ENCODE measurements around the gene MFAP3L. TPM values are rescaled to one million over a fixed set of nuclear protein-coding genes. Genes with fewer than 3 reads are reported as not detected.
"Not testable (repeated sequence)": the region's sequence is repeated elsewhere in the genome, so short reads cannot be mapped to it uniquely, and the experiment has no call there.

Gene MFAP3L
- total RNA-seq, 2 experiments from 2014 or later, result 1.6 to 1.7 TPM

DNA sequence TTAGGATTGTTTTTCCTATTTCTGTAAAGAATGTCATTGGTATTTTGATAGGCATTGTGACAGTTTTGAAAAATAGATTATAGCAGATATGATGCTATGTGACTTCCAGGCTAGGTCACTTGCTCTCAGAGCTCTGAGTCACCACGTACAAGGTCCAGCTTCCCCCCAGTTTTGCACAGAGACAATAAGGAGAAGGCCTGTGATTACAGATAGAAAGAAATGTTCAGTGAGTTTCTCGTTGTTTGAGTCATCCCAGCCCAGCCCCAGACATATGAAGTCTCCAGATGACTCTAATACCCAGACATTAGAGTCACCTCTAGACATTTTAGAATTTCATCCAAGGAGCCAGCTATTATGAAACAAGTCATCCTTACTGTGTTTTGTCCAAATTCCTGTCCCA, 57.2 kb downstream of the MFAP3L start:
- no peaks in the 10 kb centered on the region for H3K27me3 Mint-ChIP-seq
- ATAC-seq (ENCODE audit: low read depth), result no peak
- no peaks in the 10 kb centered on the region for H3K36me3 Mint-ChIP-seq
- no peak overlapping the region for H3K27ac Mint-ChIP-seq
- H3K4me1 Mint-ChIP-seq, result no peaks in the 10 kb centered on the region
- H3K9me3 Mint-ChIP-seq, result no peaks in the 10 kb centered on the region
- H3K4me3 Mint-ChIP-seq, result no peak overlapping the region
- POLR2A ChIA-PET, result no interaction called here
- no peak for DNase-seq

DNA sequence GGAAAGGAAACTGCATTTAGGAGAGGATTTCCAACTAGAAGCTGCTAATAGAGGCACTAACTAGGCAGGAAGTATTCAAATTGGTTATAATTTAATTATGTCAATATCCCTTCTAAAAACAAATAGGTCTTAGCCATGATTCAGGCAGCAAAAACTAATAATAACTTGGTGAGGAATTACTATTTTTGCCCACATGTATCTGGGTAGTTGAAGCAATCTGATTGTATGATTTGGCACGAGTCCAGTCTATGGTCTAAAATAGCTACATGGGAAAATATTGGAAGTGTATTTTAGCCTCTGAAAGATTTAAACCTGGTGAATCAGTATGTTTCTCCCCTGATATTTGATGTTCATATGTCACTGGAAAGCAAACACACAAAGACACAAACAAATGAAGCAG, 62.2 kb downstream of the MFAP3L start:
- Mint-ChIP-seq H3K36me3 (no peaks in the 10 kb centered on the region), H3K9me3 (peaks cover 2% of the 10 kb centered on the region), H3K4me1 (no peaks in the 10 kb centered on the region), H3K27me3 (no peaks in the 10 kb centered on the region), H3K27ac (no peak overlapping the region), H3K4me3 (no peak overlapping the region)
- ATAC-seq (ENCODE audit: low read depth) (no peak), DNase-seq (no peak)
- POLR2A ChIA-PET, result no interaction called here

DNA sequence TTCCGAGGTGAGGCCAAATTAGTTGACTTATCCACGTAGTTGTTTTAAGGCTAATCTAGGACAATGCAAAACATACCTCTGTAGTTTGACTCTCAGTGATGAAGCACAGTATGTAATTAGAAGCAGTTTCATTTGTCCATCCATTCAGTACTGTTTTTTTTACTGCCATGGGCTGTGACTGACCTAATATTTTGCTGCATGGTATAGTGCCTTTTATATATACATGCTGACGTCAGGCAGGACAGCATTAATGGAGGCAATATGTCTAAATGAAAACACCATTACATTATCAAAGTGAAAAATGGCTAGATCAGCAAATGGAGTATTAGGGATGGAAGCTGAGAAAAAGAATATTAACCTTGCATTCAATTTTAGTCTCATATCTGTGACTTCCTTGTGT, 66.9 kb downstream of the MFAP3L start:
- DNase-seq, result no peak
- H3K4me1 Mint-ChIP-seq, result no peaks in the 10 kb centered on the region
- no peak overlapping the region for H3K4me3 Mint-ChIP-seq
- no peaks in the 10 kb centered on the region for H3K27me3 Mint-ChIP-seq
- POLR2A ChIA-PET, result no interaction called here
- H3K36me3 Mint-ChIP-seq, result no peaks in the 10 kb centered on the region
- peaks cover 2% of the 10 kb centered on the region for H3K9me3 Mint-ChIP-seq
- no peak overlapping the region for H3K27ac Mint-ChIP-seq
- ATAC-seq (ENCODE audit: low read depth), result no peak

DNA sequence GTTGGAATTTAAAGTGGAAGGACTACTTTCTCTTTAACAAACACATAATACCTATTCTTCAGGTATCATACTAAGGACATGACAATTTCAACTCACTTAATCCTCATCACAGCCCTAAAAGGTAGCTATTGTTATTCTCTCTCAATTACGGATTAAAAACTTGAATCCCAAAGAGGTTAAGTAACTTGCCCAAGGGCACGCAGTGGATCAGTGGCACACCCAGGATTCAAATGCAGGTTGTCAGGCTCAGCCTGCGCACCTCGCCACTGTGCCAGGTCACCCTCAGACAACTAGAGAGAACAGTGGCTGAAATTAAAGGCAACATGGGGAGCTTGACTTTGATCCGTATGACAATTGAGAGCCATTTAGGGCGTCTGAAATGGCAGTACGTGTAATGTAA, 67.6 kb downstream of the MFAP3L start:
- ATAC-seq (ENCODE audit: low read depth) (no peak), DNase-seq (no peak)
- POLR2A ChIA-PET, result no interaction called here
- H3K27me3 Mint-ChIP-seq, result no peaks in the 10 kb centered on the region
- H3K9me3 Mint-ChIP-seq, result peaks cover 2% of the 10 kb centered on the region
- no peaks in the 10 kb centered on the region for H3K4me1 Mint-ChIP-seq
- H3K27ac Mint-ChIP-seq, result no peak overlapping the region
- H3K4me3 Mint-ChIP-seq, result no peak overlapping the region
- H3K36me3 Mint-ChIP-seq, result no peaks in the 10 kb centered on the region

DNA sequence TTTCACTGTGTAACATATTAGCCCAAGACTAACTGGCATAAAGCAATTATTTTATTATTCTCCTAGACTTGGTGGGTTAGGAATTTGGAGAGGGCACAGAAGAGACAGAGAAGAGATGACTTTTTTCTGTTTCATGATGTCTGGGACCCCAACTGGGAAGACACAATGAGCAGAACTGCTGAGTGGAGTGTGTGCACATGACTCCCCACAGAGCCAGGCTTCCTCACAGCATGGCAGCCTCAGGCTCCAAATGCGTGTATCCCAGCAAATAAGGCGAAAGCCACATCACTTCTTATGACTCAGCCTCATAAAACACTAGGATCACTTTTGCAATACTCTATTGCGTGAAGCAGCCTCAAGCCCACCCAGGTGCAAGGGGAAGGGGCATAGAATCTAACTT, 68.4 kb downstream of the MFAP3L start:
- DNase-seq, result no peak
- POLR2A ChIA-PET, result no interaction called here
- Mint-ChIP-seq H3K4me1 (peaks cover 2% of the 10 kb centered on the region), H3K4me3 (no peak overlapping the region), H3K27ac (no peak overlapping the region), H3K27me3 (no peaks in the 10 kb centered on the region), H3K9me3 (peaks cover 2% of the 10 kb centered on the region), H3K36me3 (no peaks in the 10 kb centered on the region)
- no peak for ATAC-seq (ENCODE audit: low read depth)

DNA sequence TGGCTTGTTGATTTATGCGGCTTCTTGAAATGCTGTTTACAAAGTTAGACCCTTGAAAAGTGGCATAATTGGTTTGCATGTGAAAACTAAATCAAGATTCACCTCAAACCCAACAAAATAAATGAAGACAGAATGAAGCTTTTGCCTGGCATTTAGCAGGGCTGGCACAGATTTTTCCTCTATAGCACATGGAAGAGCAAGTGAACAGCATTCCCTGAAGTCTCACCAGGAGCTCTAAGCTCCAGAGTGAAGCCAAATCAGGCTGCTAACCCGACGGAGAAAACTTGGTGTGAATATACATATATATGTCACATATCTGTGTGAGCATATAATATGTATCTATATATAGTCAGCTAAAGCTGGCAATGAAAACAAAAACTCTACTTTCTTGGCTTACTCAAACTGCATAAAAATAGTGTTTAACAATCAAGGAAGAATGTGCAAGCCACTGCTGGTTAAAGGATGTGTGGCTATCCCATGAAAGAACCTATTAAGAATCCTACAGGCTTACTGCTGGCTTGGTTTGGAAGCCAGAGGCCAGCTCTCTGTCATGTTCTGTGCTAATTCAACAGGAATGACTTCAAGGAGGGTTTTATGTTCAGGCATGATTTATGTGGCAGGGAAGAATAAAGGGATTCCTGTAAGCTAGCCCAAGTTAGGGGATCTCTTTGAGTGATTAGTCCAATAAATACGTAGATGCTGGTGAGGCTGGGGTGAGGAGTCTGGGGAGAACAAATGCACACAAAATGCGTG, 69.9 kb downstream of the MFAP3L start:
- H3K4me1 Mint-ChIP-seq, result peaks cover 3% of the 10 kb centered on the region
- no peaks in the 10 kb centered on the region for H3K9me3 Mint-ChIP-seq
- no peaks in the 10 kb centered on the region for H3K36me3 Mint-ChIP-seq
- H3K27me3 Mint-ChIP-seq, result no peaks in the 10 kb centered on the region
- no peak overlapping the region for H3K4me3 Mint-ChIP-seq
- DNase-seq, result no peak
- POLR2A ChIA-PET, result no interaction called here
- no peak for ATAC-seq (ENCODE audit: low read depth)
- no peak overlapping the region for H3K27ac Mint-ChIP-seq

DNA sequence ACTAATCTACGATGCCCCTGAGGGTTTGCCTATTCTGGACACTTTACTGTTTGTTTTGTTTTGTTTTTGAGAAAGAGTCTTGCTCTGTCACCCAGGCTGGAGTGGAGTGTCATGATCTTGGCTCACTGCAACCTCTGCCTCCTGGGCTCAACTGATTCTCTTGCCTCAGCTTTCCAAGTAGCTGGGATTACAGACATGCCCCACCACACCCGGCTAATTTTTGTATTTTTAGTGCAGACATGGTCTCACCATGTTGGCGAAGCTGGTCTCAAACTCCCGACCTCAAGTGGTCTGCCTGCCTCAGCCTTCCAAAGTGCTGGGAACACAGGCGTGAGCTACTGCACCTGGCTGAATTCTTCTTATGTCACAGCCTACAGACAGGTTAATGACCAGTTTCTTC, 70.7 kb downstream of the MFAP3L start:
- H3K9me3 Mint-ChIP-seq, result no peaks in the 10 kb centered on the region
- peaks cover 3% of the 10 kb centered on the region for H3K4me1 Mint-ChIP-seq
- ATAC-seq (ENCODE audit: low read depth) (no peak), DNase-seq (no peak)
- POLR2A ChIA-PET, result no interaction called here
- H3K27me3 Mint-ChIP-seq, result no peaks in the 10 kb centered on the region
- no peak overlapping the region for H3K27ac Mint-ChIP-seq
- H3K4me3 Mint-ChIP-seq, result no peak overlapping the region
- H3K36me3 Mint-ChIP-seq, result no peaks in the 10 kb centered on the region

DNA sequence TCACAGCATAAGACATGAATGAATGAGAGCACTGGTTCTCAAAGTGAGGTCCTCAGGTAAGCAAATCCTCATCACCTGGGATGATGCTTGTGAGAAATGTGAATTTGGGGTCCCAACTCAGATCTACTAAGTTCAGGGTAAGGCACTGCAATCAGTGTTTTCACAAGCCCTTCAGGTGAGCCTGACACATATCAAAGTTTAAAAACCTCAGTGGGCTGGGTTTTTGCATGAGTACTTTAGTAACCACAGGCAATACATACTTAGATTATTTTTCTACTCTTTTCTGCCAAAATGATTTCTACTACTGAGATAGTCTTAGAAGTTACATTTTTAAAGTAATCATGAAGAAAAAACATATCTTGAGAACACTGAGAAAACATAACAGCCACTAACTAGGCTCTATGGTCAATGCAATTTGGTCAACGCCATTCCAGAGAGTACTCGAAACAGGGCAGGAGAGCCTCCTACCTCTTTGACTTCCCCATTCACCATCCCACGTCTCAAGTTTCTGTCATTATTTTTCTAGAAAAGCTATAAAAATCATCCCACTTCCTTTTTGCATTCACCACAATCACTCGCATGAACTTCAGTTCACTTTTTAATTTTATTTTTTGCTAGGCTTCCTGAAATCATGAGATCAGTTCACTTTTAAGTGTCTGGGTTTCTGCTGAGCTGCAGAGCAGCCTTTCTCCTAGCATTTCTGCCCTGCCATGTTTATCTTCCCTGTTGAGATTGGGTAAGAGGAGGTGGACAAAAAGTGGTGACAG, 73.8 kb downstream of the MFAP3L start:
- Mint-ChIP-seq H3K4me3 (no peak overlapping the region), H3K36me3 (no peaks in the 10 kb centered on the region), H3K27me3 (no peaks in the 10 kb centered on the region), H3K4me1 (peaks cover 3% of the 10 kb centered on the region), H3K9me3 (no peaks in the 10 kb centered on the region), H3K27ac (no peak overlapping the region)
- ATAC-seq (ENCODE audit: low read depth) (no peak), DNase-seq (no peak)
- POLR2A ChIA-PET, result no interaction called here

DNA sequence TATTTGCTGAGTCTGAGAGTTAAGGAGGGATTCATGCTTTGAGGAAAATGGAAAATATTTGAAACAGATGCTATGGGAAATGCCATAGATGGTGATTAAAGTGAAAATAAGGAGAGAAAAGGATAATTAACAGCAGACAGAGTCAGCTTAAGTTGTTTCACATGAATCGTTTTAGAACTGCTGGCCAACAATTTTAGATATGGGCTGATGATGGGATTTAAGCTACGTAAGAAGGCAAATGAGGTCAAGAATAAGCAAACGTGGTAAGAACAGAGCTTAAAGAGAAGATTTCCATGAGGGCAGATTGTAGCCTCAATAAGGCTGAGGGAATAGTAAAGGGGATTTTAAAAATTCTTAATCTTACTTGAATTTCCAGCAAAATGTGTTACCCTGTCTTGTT, 77.9 kb downstream of the MFAP3L start:
- H3K4me3 Mint-ChIP-seq, result no peak overlapping the region
- no peaks in the 10 kb centered on the region for H3K27me3 Mint-ChIP-seq
- H3K36me3 Mint-ChIP-seq, result no peaks in the 10 kb centered on the region
- H3K9me3 Mint-ChIP-seq, result no peaks in the 10 kb centered on the region
- ATAC-seq (ENCODE audit: low read depth) (no peak), DNase-seq (no peak)
- POLR2A ChIA-PET, result no interaction called here
- no peak overlapping the region for H3K27ac Mint-ChIP-seq
- H3K4me1 Mint-ChIP-seq, result peaks cover 3% of the 10 kb centered on the region

DNA sequence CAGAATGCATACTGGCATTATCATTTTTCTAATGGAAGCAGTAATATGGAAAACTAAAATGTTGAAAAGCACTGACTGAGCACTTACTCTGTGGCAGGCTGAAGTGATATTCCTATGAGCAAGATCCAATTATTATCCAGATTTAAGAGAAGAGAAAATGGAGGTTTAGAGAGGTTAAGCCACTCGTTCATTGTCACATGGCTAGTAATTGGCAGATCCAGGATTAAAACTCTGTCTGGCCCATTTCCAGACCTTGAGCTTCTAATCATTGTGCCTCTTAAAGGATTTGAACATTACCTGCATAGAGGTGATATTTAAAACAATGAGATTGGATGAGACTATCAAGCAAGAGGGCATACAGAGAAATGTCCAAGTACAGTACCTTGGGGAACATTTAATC, 80.6 kb downstream of the MFAP3L start:
- Mint-ChIP-seq H3K4me3 (no peak overlapping the region), H3K27ac (no peak overlapping the region), H3K9me3 (no peaks in the 10 kb centered on the region), H3K27me3 (no peaks in the 10 kb centered on the region), H3K36me3 (no peaks in the 10 kb centered on the region), H3K4me1 (no peaks in the 10 kb centered on the region)
- POLR2A ChIA-PET, result no interaction called here
- ATAC-seq (ENCODE audit: low read depth), result no peak
- no peak for DNase-seq

DNA sequence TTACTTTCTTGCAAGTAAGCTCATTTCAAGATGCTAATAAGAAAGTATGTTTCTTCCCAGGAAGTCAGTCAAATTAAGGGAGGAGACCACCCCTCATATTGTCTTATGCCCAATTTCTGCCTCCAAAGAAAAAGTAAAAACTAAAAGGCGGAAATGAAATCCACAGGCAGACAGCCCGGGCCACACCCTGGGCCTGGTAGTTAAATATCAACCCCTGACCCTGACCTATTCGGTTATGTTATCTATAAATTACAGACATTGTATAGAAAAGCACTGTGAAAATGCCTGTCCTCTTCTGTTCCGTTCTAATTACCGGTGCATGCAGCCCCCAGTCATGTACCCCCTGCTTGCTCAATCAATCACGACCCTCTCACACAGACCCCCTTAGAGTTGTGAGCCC, 82.6 kb downstream of the MFAP3L start:
- H3K9me3 Mint-ChIP-seq; H3K27me3 Mint-ChIP-seq; ATAC-seq (ENCODE audit: low read depth); POLR2A ChIA-PET; H3K4me1 Mint-ChIP-seq; H3K4me3 Mint-ChIP-seq; H3K36me3 Mint-ChIP-seq; H3K27ac Mint-ChIP-seq; DNase-seq: not testable (repeated sequence)

DNA sequence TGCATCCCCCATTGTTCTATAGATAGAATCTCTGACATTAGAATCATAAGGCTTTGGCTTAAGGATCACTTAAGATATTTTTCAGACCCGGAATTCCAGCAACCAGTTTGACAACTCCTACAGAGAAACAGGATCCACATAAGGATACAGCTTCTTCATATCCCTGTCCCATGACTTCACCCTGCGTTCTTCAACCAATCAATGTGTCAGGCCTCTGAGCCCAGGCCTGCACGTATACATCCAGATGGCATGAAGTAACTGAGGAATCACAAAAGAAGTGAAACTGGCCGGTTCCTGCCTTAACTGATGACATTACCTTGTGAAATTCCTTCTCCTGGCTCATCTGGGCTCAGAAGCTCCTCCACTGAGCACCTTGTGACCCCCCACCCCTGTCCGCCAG, 85.1 kb downstream of the MFAP3L start:
- Mint-ChIP-seq H3K36me3 (no peaks in the 10 kb centered on the region), H3K9me3 (no peaks in the 10 kb centered on the region)

DNA sequence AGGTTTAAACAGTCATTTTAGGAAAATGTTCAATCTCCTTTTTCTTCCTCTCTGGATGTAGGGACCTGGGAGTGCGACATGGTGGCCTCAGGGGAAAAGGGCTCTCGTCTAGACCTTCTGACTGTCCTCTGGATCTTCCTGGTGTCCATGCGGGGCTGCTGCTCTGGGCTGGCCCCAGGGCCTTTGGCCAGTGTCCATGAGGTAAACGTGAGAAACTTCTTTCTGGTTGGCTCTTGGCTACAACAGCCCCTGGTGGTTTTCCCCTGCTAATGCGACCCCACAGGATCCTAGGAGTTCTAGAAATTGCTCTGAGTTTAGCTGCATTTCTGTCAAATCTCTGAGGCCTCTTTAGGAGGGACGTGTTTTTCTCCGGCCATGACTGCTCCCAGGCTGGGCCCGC, 85.7 kb downstream of the MFAP3L start:
- POLR2A ChIA-PET, result no interaction called here
- no peaks in the 10 kb centered on the region for H3K9me3 Mint-ChIP-seq
- no peaks in the 10 kb centered on the region for H3K36me3 Mint-ChIP-seq
- no peak for DNase-seq
- no peak overlapping the region for H3K4me3 Mint-ChIP-seq
- ATAC-seq (ENCODE audit: low read depth), result no peak
- H3K4me1 Mint-ChIP-seq, result no peaks in the 10 kb centered on the region
- H3K27me3 Mint-ChIP-seq, result no peaks in the 10 kb centered on the region
- H3K27ac Mint-ChIP-seq, result no peak overlapping the region

More for the DNA sequence above, 85.1 kb downstream of the MFAP3L start:
- Mint-ChIP-seq H3K4me3 (no peak overlapping the region), H3K27me3 (no peaks in the 10 kb centered on the region), H3K4me1 (no peaks in the 10 kb centered on the region), H3K27ac (no peak overlapping the region)
- no peak for DNase-seq
- ATAC-seq (ENCODE audit: low read depth), result no peak
- POLR2A ChIA-PET, result no interaction called here
